SK-MEL-5 (cell line): ENCODE data around the gene GNAS-AS1. TPM values are rescaled to one million over a fixed set of nuclear protein-coding genes. Genes with fewer than 3 reads are reported as not detected.
A peak's percentile ranks its signal among the peaks of the same experiment; 100 is the strongest.

ENCODE experiments used
- DNase-seq: peaks from one replicate; pipeline ENCODE4 v3.0.0-alpha.2; 2016; ENCODE audit warnings: low read depth, low spot score
- in situ Hi-C: cut with HindIII; loops from 2 replicates; pipeline ENCODE4 v1.10.0; 2016; ENCODE audit warnings: low sequenced_read_pairs, high pct_unique_total_duplicates, low pct_unique_long_range_greater_than_20kb
- polyA plus RNA-seq, 2 experiments: library from polyadenylated mRNA; depleted of rRNA; stranded (reverse); fragments of >200 nt; gene quantifications; 2 replicates each; pipeline ENCODE4 v1.2.3, GENCODE V29; 2015
- total RNA-seq: library from RNA; depleted of rRNA; stranded (reverse); fragments of >200 nt; shearing (Covaris generic); gene quantifications from 2 replicates; pipeline ENCODE4 v1.2.3, GENCODE V29; 2014; rRNA removed

GNAS-AS1 gene
- total RNA-seq = 0.55 and 0.90 TPM in 2 replicates
- polyA plus RNA-seq (2015; cell fraction: cytosol; rRNA removed) = 0.10 and 1.3 TPM in 2 replicates
- polyA plus RNA-seq (2015; cell fraction: nucleus; rRNA removed) = 0.75 TPM in 1 of 2 replicates, not detected in the other

DNA sequence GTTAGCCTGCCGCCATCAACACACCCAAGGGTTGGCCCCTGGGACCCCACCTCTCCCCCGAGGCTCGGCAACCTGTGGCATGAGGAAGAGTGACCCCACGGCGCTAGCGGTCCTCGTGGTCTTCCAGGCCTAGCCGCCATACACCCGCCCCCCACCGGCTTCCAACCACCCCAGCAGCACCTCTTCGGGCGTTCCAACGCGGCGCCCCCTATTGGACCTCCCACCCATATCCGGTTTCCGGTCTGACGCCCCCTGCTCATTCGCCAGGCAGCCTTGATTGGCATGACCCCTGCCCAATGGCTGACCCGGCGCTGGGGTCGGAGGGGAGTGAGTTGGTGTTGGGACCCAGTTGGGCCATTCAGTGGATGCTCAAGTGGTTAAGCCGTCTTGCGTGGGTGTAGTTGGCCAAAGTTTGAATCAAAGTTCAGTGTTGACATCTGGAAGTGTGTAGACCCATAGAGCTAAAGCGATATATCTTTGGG is at the start of gene GNAS-AS1:
Gene GNAS-AS1 (minus strand): TSS at position 210 of the 482 bp plus-strand sequence.
- in situ Hi-C loops = no loop called here
- peak; percentile 83 for DNase-seq

GRCh38 chr20:58900397-58900796 is 49.7 kb upstream of the GNAS-AS1 start:
- no peak for DNase-seq
- in situ Hi-C loops = no loop called here

- in situ Hi-C loops = no loop called here
- no peak for DNase-seq
Observed at GRCh38 chr20:58899512-58899911, 48.8 kb upstream of the GNAS-AS1 start.

- in situ Hi-C loops = no loop called here
Observed at GRCh38 chr20:58898629-58899408, 48.1 kb upstream of the GNAS-AS1 start.

GRCh38 chr20:58897488-58897887 is 46.8 kb upstream of the GNAS-AS1 start:
- no peak for DNase-seq
- in situ Hi-C loops = no loop called here

More at GRCh38 chr20:58898629-58899408, 48.1 kb upstream of the GNAS-AS1 start:
- no peak for DNase-seq

DNA sequence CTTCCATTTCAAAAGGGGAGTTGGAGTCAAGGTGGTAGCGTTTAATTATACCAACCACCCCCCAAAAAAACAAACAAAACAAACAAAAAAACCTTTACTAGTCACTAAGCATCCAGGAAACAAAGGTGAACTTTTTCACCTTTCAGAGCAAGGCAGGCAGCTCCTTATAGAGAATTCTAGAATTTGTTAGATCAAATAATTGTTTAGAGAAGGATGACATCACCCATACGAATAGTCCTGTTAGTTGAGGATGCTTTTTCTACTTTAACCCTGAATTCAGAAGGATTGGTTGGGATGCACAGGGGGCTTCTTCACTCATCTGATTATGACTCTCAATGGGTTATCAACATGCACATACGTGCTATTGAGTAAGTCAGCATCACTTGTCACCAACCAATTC is 46.1 kb upstream of the GNAS-AS1 start:
- in situ Hi-C loops = no loop called here
- DNase-seq = no peak

DNA sequence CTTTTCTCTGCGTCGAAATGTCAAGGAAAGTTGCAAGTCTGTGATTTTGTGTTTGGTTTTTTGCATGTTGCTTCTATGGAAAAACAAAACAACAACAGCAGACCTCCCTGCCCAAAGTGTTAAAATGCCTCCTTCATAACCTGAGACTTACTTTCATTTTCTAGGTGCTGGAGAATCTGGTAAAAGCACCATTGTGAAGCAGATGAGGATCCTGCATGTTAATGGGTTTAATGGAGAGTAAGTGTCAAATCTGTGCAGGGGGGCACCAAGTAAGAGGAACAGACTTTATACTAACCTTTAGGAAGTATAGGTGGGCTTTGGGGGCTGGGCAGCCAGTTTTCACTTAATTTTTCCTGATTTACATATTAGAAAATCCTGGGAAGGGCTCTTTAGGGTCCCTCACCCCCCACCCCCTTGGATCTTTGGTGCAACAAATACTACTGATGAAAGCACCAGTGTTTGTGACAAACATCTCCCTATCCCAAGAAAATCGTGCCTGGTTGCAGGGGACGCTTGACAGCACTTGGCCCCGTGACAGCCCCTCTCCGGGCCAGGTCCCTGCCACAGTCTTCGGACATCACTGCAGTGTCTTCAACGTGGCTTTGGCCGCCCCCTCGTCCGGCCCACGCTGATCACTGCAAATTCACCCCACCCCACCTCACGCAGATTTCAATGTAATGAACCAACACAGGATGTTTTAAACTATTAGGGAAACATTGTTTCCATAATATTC is 44.9 kb upstream of the GNAS-AS1 start:
- no peak for DNase-seq
- in situ Hi-C loops = no loop called here

- in situ Hi-C loops = no loop called here
- DNase-seq = no peak
Observed at GRCh38 chr20:58894652-58895447, 44.1 kb upstream of the GNAS-AS1 start.

- no peak for DNase-seq
- in situ Hi-C loops = no loop called here
Observed at GRCh38 chr20:58893355-58894120, 42.8 kb upstream of the GNAS-AS1 start.

DNA sequence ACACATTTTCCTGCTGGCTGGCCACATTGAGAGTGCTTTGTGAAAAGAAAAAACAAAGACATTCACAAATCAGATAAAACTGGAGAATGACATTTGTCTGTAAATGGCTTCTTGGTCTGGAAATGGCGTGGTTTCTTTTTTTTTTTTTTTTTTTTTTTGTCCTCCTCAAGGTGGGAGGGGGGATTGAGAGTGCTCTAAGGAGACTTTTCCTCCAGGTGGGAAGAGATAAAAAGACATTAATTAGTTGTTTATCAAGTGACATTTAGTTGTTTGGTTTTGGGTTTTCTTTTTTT is 42.2 kb upstream of the GNAS-AS1 start:
- no peak for DNase-seq
- in situ Hi-C loops = no loop called here

DNA sequence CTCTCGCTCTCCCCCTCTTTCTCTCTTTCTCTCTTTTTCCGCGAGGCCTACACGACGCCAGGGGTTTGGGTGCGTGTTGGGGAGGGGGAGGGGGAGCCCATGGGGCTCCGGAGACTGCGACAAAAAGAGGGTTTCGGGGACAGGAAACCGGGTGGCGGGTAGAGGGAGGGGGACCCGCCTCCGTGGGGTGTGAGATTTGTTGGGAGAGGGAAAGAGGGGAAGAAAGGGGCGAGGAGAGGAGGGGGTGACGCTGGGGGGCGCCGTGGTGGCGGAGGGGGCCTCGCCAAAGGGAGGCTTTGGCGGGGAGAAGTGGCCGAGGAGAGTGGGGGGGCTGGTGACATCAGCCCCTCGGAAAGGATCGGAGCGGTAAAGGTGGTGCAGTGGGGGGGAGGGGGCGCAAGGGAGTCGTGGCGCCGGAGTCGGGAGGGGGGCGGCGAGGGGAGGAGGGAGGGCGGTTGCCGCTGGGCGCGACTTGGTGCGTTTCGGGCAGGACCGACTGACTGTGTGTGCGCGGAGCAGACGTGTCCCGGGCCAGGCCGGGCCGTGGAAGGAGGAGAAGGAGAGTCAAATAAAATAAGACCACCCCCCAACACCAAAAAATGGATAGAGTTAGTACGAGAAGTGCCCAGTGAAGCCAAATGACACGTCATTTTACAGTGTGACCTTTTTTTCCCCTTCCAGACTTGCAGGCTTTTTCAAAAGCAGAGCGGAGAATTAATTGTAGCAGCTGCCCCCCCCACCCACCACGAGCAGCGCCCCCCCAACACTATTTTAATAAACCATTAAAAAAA is 41.6 kb upstream of the GNAS-AS1 start:
- peak; percentile 72 for DNase-seq

DNA sequence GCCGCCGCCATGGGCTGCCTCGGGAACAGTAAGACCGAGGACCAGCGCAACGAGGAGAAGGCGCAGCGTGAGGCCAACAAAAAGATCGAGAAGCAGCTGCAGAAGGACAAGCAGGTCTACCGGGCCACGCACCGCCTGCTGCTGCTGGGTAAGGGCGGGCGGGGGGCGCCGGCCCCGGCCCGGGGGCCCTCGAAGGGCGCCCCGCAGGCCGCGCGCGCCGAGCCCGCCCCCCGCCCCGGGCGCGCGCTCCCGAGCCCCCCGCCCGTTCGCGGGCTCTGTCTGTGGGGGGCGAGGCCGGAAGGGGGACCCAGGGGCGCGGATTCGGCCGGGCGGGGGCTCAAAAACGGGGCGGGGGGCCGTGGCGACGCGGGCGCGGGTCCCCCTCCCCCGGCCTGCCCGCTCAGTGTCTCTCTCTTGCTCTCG is 41.0 kb upstream of the GNAS-AS1 start:
- in situ Hi-C loops = no loop called here
- DNase-seq = no peak

More for the DNA sequence above, 41.6 kb upstream of the GNAS-AS1 start:
- in situ Hi-C loops = no loop called here

DNA sequence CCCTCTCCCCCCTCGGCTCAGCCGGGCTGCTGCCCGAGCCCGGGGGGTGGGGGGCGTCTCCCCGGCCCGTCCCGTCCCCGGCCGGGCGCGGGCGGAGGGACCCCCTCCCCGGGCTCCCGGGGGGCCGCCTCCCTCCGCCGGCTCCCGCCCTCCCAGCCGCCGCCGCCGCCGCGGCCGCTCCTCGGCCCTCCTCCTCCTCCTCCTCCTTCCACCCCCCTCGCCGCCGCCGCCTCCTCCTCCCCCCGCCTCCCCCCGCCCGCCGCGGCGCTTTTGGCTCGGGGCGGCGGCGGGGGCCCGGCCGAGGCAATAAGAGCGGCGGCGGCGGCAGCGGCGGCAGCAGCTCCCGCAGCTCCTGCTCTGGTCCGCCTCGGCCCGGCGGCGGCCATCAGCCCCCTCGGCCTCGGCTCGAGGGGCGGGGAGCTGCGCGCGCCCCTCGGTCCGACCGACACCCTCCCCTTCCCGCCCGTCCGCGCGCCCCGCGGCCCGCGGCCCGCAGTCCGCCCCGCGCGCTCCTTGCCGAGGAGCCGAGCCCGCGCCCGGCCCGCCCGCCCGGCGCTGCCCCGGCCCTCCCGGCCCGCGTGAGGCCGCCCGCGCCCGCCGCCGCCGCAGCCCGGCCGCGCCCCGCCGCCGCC is 40.5 kb upstream of the GNAS-AS1 start:
- DNase-seq = peak; percentile 69
- in situ Hi-C loops = no loop called here

- in situ Hi-C loops = no loop called here
- peak; percentile 67 for DNase-seq
Observed at GRCh38 chr20:58890518-58891085, 39.9 kb upstream of the GNAS-AS1 start.

DNA sequence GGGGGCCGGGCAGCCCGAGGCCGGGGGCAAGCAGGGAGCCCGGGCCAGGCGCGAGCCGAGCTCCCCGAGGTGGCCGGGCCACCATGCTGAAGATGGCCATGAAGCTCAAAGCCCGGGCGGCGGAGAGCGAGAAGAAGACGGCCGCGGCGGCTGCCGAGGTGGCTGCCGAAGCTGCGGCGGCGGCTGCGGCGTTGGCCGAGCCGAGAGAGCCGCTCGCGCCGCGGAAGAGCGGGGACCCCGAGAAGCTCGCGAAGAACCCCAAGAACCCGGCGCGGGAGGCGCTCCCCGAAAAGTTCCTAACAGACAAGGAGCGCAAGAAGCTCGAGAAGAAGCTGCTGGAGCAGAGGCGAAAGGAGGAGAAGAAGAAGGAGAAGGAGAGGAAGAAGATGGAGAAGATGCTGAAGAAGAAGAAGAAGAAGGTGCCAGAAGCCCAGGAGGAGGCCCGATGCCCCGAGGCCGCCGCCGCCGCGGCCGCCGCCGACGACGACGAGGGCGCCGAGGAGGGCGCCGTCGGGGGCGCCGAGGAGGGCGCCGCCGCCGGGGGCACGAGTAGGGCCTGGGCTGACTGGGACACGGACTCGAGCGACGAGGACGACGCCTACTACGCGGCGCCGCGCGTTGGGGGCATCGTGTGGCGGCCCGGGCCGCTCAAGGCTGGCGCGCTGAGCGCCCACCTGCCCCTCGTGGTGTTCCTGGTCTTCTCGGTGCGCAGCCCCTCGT is 39.3 kb upstream of the GNAS-AS1 start:
- no peak for DNase-seq
- in situ Hi-C loops = no loop called here
